ENCODE results near the gene UGT1A9.

DNA sequence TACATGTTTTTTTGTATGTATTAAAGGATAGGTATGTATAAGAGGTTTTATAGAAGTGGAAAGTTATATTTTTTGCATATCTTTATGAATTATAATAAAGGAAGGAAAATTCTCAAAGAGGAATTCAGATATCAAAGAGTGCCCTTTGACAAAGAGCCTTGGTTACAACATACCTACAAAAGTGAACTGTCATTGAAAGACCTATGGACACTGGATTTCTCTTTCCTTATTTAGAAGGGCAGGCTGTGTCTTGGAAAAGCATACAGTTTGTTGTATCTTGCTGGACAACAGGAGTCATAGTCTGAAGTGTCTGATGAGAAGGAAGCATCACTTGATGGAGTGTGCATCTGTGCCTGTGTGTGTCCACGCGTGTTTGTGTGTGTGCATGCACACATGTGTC is 20.3 kb upstream of the UGT1A9 start:
- TF ChIP-seq SIN3A (IDR thresholded peaks at IDR 0.05; ENCODE audit: borderline replicate concordance, insufficient read depth, low read length): no peak
- TF ChIP-seq, protein P1, sequence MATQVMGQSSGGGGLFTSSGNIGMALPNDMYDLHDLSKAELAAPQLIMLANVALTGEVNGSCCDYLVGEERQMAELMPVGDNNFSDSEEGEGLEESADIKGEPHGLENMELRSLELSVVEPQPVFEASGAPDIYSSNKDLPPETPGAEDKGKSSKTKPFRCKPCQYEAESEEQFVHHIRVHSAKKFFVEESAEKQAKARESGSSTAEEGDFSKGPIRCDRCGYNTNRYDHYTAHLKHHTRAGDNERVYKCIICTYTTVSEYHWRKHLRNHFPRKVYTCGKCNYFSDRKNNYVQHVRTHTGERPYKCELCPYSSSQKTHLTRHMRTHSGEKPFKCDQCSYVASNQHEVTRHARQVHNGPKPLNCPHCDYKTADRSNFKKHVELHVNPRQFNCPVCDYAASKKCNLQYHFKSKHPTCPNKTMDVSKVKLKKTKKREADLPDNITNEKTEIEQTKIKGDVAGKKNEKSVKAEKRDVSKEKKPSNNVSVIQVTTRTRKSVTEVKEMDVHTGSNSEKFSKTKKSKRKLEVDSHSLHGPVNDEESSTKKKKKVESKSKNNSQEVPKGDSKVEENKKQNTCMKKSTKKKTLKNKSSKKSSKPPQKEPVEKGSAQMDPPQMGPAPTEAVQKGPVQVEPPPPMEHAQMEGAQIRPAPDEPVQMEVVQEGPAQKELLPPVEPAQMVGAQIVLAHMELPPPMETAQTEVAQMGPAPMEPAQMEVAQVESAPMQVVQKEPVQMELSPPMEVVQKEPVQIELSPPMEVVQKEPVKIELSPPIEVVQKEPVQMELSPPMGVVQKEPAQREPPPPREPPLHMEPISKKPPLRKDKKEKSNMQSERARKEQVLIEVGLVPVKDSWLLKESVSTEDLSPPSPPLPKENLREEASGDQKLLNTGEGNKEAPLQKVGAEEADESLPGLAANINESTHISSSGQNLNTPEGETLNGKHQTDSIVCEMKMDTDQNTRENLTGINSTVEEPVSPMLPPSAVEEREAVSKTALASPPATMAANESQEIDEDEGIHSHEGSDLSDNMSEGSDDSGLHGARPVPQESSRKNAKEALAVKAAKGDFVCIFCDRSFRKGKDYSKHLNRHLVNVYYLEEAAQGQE (IDR thresholded peaks at IDR 0.05; ENCODE audit: insufficient read depth in 1 of 2, low read depth in 2 of 2, low read length in 2 of 2): no peak
- TF ChIP-seq POLR2AphosphoS5 (IDR thresholded peaks at IDR 0.05; ENCODE audit: low read depth, low read length): no peak
